SJSA1 (cell line): ENCODE results near the gene MTMR10. TPM values are rescaled to one million over a fixed set of nuclear protein-coding genes. Genes with fewer than 3 reads are reported as not detected.

Source experiments
- DNase-seq, 2 experiments: peaks; one replicate each; pipeline ENCODE4 v3.0.0-alpha.2; 2015 to 2020; ENCODE audit warnings: low spot score in 2 of 2, low read depth in 1 of 2
- H3K27ac ChIP-seq: fragments of 250-450 bp; sonication (Bioruptor Pico); 2 replicates; pipeline ENCODE4 v1.5.1; 2020; ENCODE audit warnings: mild to moderate bottlenecking, moderate library complexity
- H3K27me3 ChIP-seq: fragments of 250-450 bp; sonication (Bioruptor Pico); replicated peaks from 2 replicates; pipeline ENCODE4 v1.5.1; 2020; ENCODE audit warnings: mild to moderate bottlenecking, moderate library complexity
- H3K36me3 ChIP-seq: fragments of 250-450 bp; sonication (Bioruptor Pico); 2 replicates; pipeline ENCODE4 v1.5.1; 2020; ENCODE audit warnings: mild to moderate bottlenecking
- H3K4me1 ChIP-seq: fragments of 250-450 bp; sonication (Bioruptor Pico); replicated peaks from 2 replicates; pipeline ENCODE4 v1.6.1; 2021; ENCODE audit warnings: mild to moderate bottlenecking
- H3K4me3 ChIP-seq: fragments of 250-450 bp; sonication (Bioruptor Pico); 2 replicates; pipeline ENCODE4 v1.5.1; 2020; ENCODE audit warnings: mild to moderate bottlenecking
- H3K9me3 ChIP-seq: fragments of 250-450 bp; sonication (Bioruptor Pico); replicated peaks from 2 replicates; pipeline ENCODE4 v1.5.1; 2020; ENCODE audit warnings: mild to moderate bottlenecking
- total RNA-seq: library from RNA; depleted of rRNA; stranded (reverse); fragments of >200 nt; shearing (Covaris generic); gene quantifications from 2 replicates; pipeline ENCODE4 v1.2.3, GENCODE V29; 2014; rRNA removed

MTMR10 gene
- total RNA-seq, 1 experiment from 2014 or later: 22.4 TPM

DNA sequence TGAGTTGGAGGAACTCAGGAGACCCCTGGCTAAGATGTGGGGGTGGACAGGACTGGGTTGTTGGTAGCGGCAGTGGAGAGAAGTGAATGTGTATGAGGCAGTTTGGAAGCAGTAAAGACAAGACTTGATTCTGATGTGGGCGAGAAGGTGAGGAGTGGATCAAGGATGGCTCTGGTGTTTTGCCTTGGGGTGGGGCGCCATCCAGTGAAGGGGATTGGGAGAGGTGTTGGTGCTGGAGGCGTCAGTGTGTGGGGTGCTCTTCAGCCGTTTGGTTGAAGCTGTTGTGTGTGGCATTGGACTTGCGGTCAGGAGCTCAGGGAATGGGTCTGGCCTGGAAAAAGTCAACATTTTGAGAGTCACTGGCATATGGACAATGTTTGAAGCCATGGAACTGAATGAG lies 74.4 kb downstream of the MTMR10 start:
- Histone ChIP-seq H3K27ac (no peak overlapping the region), H3K4me1 (peaks cover 12% of the 10 kb centered on the region), H3K36me3 (peaks cover 86% of the 10 kb centered on the region), H3K4me3 (no peak overlapping the region), H3K9me3 (no peaks in the 10 kb centered on the region), H3K27me3 (no peaks in the 10 kb centered on the region)
- DNase-seq: no peak

DNA sequence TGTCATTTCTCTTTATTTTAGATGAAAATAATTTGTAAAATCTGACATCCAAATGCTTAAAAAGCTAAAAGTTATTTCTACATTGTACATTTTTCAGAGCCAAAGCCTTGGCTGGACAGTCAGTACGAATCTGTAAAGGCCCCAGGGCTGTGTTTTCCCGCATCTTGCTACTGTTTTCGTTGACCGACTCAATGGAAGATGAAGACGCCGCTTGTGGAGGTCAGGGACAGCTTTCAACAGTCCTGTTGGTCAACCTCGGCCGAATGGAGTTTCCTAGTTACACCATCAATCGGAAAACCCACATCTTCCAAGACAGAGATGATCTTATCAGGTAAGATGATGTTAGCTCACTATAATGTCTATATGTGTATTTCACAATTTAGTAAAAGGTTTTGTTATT lies 77.7 kb downstream of the MTMR10 start:
- Histone ChIP-seq H3K27ac (no peak overlapping the region), H3K4me1 (no peaks in the 10 kb centered on the region), H3K9me3 (no peaks in the 10 kb centered on the region), H3K4me3 (no peak overlapping the region), H3K27me3 (no peaks in the 10 kb centered on the region), H3K36me3 (peaks cover 82% of the 10 kb centered on the region)
- DNase-seq: no peak

DNA sequence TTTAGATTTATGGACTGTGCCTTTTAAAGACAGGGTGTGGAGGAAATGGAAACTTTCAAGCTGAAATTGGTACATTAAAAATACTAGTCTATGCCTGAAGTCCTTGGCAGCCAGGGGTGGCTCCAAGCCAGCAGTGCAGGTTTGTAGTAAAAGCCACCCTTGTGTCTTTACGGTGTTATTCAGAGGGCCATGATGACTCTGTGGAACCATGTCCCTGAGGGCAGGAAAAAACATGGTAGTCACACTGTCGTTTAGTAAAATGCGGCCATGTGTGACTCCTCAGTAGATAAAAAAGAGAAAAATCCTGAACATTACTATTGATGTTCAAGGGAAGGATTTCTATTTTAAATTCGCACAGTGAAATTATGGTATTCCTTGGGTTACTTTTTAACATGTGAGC lies 85.1 kb downstream of the MTMR10 start:
- peaks cover 76% of the 10 kb centered on the region for H3K36me3 ChIP-seq
- H3K9me3 ChIP-seq: no peaks in the 10 kb centered on the region
- H3K27me3 ChIP-seq: no peaks in the 10 kb centered on the region
- no peak overlapping the region for H3K27ac ChIP-seq
- H3K4me1 ChIP-seq: no peaks in the 10 kb centered on the region
- H3K4me3 ChIP-seq: no peak overlapping the region
- DNase-seq: no peak

DNA sequence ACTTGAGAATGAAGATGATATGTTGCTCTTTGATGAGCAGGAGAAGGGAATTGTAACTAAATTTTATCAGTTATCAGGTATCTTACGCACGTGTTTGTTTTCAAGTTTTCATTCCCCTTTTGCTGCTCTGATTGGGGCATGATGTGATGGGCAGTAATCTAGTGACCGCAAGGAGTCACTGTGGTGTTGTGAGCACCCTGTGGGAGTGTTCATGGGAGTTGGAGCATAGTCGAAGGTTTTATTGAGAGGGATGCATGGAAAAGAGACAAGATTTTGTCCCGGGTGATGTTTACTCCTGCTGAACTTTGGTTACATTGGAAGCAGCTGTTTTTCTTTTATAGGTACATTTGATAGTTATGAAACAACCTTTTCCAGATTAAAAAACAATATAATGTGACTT lies 85.6 kb downstream of the MTMR10 start:
- no peaks in the 10 kb centered on the region for H3K4me1 ChIP-seq
- no peak for DNase-seq
- peaks cover 77% of the 10 kb centered on the region for H3K36me3 ChIP-seq
- no peak overlapping the region for H3K4me3 ChIP-seq
- no peaks in the 10 kb centered on the region for H3K27me3 ChIP-seq
- H3K27ac ChIP-seq: no peak overlapping the region
- no peaks in the 10 kb centered on the region for H3K9me3 ChIP-seq

DNA sequence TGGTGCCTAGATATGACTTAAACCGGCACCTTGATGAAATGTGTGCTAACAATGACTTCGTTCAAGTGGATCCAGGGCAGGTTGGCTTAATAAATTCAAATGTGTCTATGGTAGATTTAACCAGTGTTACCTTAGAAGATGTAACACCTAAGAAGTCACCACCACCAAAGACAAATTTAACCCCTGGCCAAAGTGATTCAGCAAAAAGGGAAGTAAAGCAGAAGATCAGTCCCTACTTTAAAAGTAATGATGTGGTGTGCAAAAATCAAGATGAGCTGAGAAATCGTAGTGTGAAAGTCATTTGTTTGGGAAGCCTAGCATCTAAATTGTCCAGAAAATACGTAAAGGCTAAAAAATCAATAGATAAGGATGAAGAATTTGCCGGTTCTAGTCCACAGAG lies 86.6 kb downstream of the MTMR10 start:
- Histone ChIP-seq H3K4me1 (no peaks in the 10 kb centered on the region), H3K27ac (no peak overlapping the region), H3K36me3 (peaks cover 69% of the 10 kb centered on the region), H3K27me3 (no peaks in the 10 kb centered on the region), H3K9me3 (no peaks in the 10 kb centered on the region), H3K4me3 (no peak overlapping the region)
- no peak for DNase-seq

DNA sequence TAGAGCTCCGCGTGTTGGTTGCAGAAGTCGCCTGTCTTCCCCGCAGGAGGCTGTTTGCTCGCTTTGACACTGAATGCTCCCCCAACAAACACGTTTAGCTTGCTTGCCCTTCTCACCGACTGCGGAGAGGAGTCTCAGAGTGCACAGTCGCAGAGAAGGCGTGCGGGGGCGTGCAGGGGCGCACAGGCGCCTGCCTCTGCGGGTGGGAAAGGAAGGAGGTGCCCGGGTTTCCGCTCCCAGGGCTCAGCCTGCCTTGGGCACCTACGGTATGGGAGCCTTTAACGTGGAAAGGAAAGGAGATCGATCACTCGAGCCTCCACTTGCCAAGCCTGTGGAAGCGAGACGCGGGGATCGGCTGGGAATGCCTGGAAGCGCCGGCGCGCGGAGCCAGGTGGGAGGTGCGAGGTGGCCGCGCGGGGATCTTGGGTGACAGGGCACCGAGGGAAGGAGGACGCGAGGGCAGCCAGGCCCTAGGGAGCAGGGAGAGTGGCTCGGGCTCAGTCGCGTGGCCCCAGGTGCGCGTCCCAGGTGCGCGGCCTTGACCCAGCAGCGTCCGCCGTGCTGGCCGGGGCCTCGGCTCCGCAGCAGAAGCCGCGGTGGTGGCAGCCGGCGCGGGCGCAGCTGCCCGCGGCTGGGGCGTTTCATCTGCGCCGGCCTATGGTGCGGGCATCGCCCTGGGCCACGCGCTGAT lies 87.8 kb downstream of the MTMR10 start, which contains the start of gene FAN1:
Gene FAN1, plus strand, starts transcription at position 419 of the 691 bp plus-strand sequence. CDS start 749 bp downstream, outside the sequence.
- Histone ChIP-seq H3K4me1 (no peaks in the 10 kb centered on the region), H3K27ac (no peak within 1 kb of the TSS), H3K4me3 (peak within 1 kb of the TSS; percentile 55), H3K9me3 (no peaks in the 10 kb centered on the region), H3K27me3 (no peaks in the 10 kb centered on the region), H3K36me3 (peaks cover 58% of the 10 kb centered on the region)
- DNase-seq: peak; percentile 67 to 74

DNA sequence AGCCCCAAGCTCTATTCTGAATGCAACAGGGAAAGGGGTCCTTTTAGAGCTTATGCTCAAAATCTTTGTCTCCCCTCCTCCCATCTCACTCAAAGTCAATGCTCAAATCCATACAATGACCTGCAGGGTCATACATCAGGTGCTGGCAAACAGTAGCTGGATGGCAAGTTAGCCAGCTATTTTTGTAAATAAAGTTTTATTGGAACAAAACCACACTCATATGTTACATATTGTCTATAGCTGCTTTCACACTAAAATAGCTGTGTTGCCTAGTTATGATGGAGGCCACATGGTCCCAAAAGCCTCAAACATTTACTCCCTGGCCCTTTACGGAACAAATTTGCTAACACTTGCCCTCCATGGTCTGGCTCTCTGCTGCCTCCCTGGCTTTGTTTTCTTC lies 89.5 kb downstream of the MTMR10 start:
- Histone ChIP-seq H3K27me3 (no peaks in the 10 kb centered on the region), H3K27ac (no peak overlapping the region), H3K36me3 (peaks cover 47% of the 10 kb centered on the region), H3K9me3 (no peaks in the 10 kb centered on the region), H3K4me1 (no peaks in the 10 kb centered on the region), H3K4me3 (no peak overlapping the region)
- no peak for DNase-seq

DNA sequence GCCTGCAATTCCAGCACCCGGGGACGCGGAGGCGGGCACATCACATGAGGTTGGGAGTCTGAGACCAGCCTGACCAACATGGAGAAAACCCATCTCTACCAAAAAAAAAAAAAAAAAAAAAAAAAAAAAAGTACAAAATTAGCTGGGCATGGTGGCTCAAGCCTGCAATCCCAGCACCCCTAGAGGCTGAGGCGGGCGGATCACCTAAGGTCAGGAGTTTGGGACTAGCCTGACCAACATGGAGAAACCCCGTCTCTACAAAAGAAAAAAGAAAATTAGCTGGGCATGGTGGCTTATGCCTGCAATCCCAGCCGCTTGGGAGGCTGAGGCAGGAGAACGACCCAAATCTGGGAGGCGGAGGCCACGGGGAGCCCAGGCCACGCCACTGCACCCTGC lies 95.2 kb downstream of the MTMR10 start:
- peaks cover 6% of the 10 kb centered on the region for H3K4me1 ChIP-seq
- no peaks in the 10 kb centered on the region for H3K9me3 ChIP-seq
- H3K4me3 ChIP-seq: no peak overlapping the region
- no peak for DNase-seq
- H3K27ac ChIP-seq: no peak overlapping the region
- H3K36me3 ChIP-seq: peaks cover 4% of the 10 kb centered on the region
- H3K27me3 ChIP-seq: no peaks in the 10 kb centered on the region

DNA sequence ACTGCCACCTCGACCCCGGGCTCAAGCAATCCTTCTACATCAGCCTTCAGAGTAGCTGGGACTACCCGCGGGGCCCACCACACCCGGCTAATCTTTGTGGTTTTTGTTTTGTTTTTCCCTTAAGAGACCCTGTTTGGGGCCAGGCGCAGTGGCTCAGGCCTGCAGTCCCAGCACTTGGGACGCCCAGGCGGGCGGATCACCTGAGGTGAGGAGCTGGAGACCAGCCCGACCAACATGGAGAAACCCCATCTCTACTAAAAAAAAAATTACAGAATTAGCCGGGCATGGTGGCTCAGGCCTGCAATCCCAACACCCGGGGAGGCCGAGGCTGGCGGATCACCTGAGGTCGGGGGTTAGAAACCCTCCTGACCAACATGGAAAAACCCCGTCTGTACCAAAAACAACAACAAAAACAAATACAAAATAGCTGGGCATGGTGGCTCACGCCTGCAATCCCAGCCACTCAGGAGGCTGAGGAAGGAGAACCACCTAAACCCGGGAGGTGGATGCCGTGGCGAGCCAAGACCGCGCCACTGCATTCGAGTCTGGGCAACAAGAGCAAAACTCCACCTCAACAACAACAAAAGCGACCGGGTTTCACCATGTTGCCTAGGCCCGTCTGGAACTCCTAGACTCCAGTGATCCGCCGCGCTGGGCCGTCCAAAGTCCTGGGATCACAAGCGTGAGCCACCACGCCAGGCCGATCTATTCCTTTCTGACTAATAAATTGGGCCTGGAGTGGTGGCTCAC lies 95.8 kb downstream of the MTMR10 start:
- H3K36me3 ChIP-seq: no peaks in the 10 kb centered on the region; the same call in 1 of the 2 replicates
- H3K9me3 ChIP-seq: no peaks in the 10 kb centered on the region
- DNase-seq: no peak
- no peak overlapping the region for H3K4me3 ChIP-seq
- no peak overlapping the region for H3K27ac ChIP-seq
- H3K4me1 ChIP-seq: peaks cover 6% of the 10 kb centered on the region
- no peaks in the 10 kb centered on the region for H3K27me3 ChIP-seq

DNA sequence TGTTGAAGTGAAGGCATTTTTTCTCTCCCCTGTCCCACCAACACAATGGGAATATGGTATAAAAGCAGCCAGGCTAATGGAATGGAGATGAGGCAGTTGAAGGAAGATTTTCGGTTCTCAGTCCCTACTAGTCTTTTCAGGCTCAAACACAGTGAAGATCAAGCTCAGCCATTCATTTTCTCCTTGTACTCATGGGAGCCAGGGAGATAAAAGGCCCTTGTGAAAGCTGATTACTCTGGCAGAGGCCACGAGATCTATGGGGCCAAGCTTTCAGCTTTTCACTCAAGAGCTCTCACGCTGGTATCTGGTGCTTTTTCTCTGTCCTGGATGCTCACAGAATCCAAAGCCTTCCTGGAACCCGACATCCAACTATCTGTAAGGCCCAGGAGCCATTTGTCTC lies 102.2 kb downstream of the MTMR10 start:
- no peak overlapping the region for H3K27ac ChIP-seq
- H3K9me3 ChIP-seq: no peaks in the 10 kb centered on the region
- DNase-seq: no peak
- H3K36me3 ChIP-seq: peaks cover 21% of the 10 kb centered on the region
- H3K4me1 ChIP-seq: peaks cover 5% of the 10 kb centered on the region
- H3K27me3 ChIP-seq: no peaks in the 10 kb centered on the region
- H3K4me3 ChIP-seq: no peak overlapping the region

Other genes starting within 250 kb of the MTMR10 start
- 10.1 and 10.9 TPM in 2 replicates for gene FAN1, start 87.7 kb downstream of the MTMR10 start, total RNA-seq
- gene TRPM1, start 110.1 kb upstream of the MTMR10 start, total RNA-seq: 0.08 TPM in 1 of 2 replicates, not detected in the other